Measurements from ENCODE around the gene TMEM82. TPM values are rescaled to one million over a fixed set of nuclear protein-coding genes. Genes with fewer than 3 reads are reported as not detected.

Gene TMEM82
- total RNA-seq, 1 donor from 2014 or later, result not detected

DNA sequence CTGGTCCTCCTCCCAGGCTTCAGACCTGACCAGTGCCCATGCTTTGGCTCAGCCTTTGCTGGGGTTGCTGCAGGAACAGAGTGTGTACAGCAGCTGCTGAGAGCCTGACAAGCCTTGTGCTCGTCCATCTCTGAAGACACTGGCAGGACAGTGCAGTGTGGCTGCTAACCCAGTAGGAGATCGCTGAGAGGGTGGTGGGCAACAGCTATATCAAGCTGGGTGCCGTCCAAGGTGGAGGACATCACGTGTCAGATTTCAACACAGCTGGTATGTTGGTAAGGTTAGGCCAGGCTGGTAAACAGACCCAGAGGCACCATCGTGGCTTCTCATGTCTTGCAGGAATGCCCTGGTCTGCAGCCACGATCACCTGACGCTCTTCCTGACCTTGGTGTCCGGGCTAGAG, 24.1 kb upstream of the TMEM82 start:
- Histone ChIP-seq H3K4me3 (ENCODE audit: low read length in 3 of 3) (peak overlapping the region in 2 of 3 donors; percentile 43 to 58), H3K4me1 (ENCODE audit: control insufficient read depth in 3 of 3, insufficient read depth in 3 of 3, low read length in 3 of 3) (peaks cover 56 to 84% (median 83%) of the 10 kb centered on the region in 3 donors), H3K9me3 (ENCODE audit: control insufficient read depth in 3 of 3, low read length in 3 of 3) (no peaks in the 10 kb centered on the region), H3K36me3 (ENCODE audit: control insufficient read depth in 3 of 3, insufficient read depth in 3 of 3, low read length in 3 of 3) (peaks cover 45 to 54% (median 52%) of the 10 kb centered on the region in 3 donors), H3K9ac (ENCODE audit: low read depth in 1 of 3, low read length in 3 of 3) (peak overlapping the region; percentile 57 to 87 (median 60)), H3K27ac (ENCODE audit: low read depth, low read length) (peak overlapping the region; percentile 90), H3K27me3 (ENCODE audit: control insufficient read depth in 3 of 3, insufficient read depth in 3 of 3, low read length in 3 of 3) (no peaks in the 10 kb centered on the region)

DNA sequence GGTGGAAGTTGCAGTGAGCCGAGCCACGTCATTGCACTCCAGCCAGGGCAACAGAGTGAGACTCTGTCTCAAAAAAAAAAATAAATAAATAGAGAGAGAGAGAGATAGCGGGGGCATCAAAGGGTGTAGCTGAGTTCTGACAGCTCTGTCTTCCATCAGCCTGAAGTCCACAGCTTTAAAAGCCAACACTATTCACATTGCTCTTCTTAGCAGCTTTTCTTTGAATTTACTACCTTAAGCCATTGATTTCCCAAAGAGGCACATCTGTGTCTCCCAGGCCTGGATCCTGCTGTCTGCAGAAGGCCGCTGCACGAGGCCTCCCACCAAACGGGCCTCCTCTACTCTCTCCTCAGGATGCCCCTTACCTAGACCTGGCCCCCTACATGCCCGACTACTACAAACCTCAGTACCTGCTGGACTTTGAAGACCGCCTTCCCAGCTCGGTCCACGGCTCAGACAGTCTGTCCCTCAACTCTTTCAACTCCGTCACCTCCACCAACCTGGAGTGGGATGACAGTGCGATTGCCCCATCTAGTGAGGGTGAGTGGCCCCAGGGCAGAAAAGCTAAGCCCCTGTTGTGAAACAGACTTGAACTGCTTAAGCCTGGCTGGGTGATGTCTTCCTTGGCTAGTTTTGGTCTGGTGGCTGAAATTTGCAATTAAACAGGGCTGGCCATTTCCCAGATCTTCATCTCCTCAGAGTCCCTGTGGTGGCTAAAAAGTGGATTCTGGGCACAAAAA, 22.7 kb upstream of the TMEM82 start:
- Histone ChIP-seq H3K27ac (ENCODE audit: low read depth, low read length) (peak overlapping the region; percentile 80), H3K9ac (ENCODE audit: low read depth in 1 of 3, low read length in 3 of 3) (peak overlapping the region in 1 of 3 donors; percentile 50), H3K27me3 (ENCODE audit: control insufficient read depth in 3 of 3, insufficient read depth in 3 of 3, low read length in 3 of 3) (no peaks in the 10 kb centered on the region), H3K36me3 (ENCODE audit: control insufficient read depth in 3 of 3, insufficient read depth in 3 of 3, low read length in 3 of 3) (peaks cover 45 to 56% (median 54%) of the 10 kb centered on the region in 3 donors), H3K4me3 (ENCODE audit: low read length in 3 of 3) (no peak overlapping the region), H3K4me1 (ENCODE audit: control insufficient read depth in 3 of 3, insufficient read depth in 3 of 3, low read length in 3 of 3) (peaks cover 48 to 79% (median 76%) of the 10 kb centered on the region in 3 donors), H3K9me3 (ENCODE audit: control insufficient read depth in 3 of 3, low read length in 3 of 3) (no peaks in the 10 kb centered on the region)

DNA sequence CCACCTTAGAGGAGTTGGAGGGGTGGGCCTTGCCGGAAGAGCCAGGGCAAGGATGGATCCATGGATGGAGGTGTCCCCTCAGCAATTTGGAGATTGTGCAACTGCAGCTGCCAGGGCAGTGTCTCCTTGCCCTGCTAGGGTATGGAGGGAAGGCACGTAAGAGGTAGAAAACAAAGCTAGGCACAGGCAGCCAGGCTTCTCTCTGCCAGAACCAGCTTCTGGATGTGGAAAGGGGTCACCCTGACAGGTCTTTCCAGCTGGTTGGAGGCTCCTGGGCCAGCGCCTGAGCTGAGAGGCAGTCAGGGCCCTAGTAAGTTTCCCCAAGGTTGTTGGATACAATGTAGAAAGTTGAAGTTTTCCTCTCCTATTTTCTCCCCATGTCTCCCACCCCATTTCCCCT, 21.4 kb upstream of the TMEM82 start:
- H3K9me3 ChIP-seq (ENCODE audit: control insufficient read depth in 3 of 3, low read length in 3 of 3), result no peaks in the 10 kb centered on the region
- H3K36me3 ChIP-seq (ENCODE audit: control insufficient read depth in 3 of 3, insufficient read depth in 3 of 3, low read length in 3 of 3), result peaks cover 55 to 67% (median 63%) of the 10 kb centered on the region in 3 donors
- peak overlapping the region in 1 of 3 donors; percentile 50 for H3K9ac ChIP-seq (ENCODE audit: low read depth in 1 of 3, low read length in 3 of 3)
- H3K27ac ChIP-seq (ENCODE audit: low read depth, low read length), result peak overlapping the region; percentile 43
- no peak overlapping the region for H3K4me3 ChIP-seq (ENCODE audit: low read length in 3 of 3)
- H3K4me1 ChIP-seq (ENCODE audit: control insufficient read depth in 3 of 3, insufficient read depth in 3 of 3, low read length in 3 of 3), result peaks cover 37 to 66% (median 63%) of the 10 kb centered on the region in 3 donors
- no peaks in the 10 kb centered on the region for H3K27me3 ChIP-seq (ENCODE audit: control insufficient read depth in 3 of 3, insufficient read depth in 3 of 3, low read length in 3 of 3)

DNA sequence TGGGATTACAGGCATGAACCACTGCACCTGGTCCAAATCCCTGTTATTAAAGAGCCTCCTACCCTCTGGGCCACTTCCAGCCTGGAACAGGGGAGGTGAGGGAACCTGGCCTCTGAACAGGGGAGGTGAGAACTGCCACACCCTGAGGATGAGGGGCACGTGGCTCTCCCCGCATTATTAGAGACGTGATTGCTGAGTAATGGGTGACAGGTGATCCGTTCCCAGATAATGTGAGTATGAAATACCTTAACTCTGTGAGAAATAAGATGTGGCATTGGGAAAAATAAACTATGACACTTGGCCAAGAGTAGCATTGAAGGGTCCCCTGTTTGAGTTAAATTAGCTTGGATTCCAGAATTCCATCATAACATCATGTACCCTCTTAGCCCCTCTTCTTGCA, 19.9 kb upstream of the TMEM82 start:
- Histone ChIP-seq H3K9me3 (ENCODE audit: control insufficient read depth in 3 of 3, low read length in 3 of 3) (no peaks in the 10 kb centered on the region), H3K4me1 (ENCODE audit: control insufficient read depth in 3 of 3, insufficient read depth in 3 of 3, low read length in 3 of 3) (peaks cover 39 to 64% (median 60%) of the 10 kb centered on the region in 3 donors), H3K27me3 (ENCODE audit: control insufficient read depth in 3 of 3, insufficient read depth in 3 of 3, low read length in 3 of 3) (no peaks in the 10 kb centered on the region), H3K9ac (ENCODE audit: low read depth in 1 of 3, low read length in 3 of 3) (peak overlapping the region in 2 of 3 donors; percentile 10 to 40), H3K4me3 (ENCODE audit: low read length in 3 of 3) (no peak overlapping the region), H3K36me3 (ENCODE audit: control insufficient read depth in 3 of 3, insufficient read depth in 3 of 3, low read length in 3 of 3) (peaks cover 57 to 72% (median 65%) of the 10 kb centered on the region in 3 donors), H3K27ac (ENCODE audit: low read depth, low read length) (no peak overlapping the region)

DNA sequence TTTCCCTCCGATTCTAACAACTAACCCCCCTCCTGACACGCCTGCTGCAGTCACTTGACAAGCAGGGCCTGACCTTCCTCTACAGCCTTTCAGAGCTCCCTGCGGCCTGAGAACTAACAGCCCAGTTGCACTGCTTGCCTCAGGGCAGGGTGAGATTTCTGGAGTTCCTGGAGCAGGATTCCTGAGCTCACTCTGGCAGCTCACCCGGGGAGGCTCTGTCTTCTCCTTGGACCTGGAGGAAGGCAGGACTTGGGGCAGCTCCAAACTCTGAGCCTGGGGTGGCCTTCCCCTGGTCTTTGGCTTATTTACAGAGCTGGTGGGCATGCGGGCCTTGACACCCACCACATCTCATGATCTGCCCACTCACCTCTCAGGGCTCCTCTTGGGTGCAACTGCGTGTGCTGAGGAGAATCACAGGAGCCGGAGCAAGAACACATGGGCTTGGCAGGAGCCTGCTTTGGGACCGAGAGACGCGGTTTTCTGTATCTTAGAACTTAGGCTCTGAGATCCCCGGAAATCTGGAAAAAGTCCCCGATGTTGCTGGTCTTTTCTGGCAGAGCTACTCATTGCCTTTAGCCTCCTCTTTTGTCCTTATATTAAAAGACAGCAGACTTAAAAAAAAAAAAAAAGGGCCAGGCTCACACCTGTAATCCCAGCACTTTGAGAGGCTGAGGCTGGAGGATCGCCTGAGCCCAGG, 19.3 kb upstream of the TMEM82 start:
- H3K9ac ChIP-seq (ENCODE audit: low read depth in 1 of 3, low read length in 3 of 3), result peak overlapping the region in 2 of 3 donors; percentile 10 to 40
- H3K4me1 ChIP-seq (ENCODE audit: control insufficient read depth in 3 of 3, insufficient read depth in 3 of 3, low read length in 3 of 3), result peaks cover 39 to 64% (median 60%) of the 10 kb centered on the region in 3 donors

DNA sequence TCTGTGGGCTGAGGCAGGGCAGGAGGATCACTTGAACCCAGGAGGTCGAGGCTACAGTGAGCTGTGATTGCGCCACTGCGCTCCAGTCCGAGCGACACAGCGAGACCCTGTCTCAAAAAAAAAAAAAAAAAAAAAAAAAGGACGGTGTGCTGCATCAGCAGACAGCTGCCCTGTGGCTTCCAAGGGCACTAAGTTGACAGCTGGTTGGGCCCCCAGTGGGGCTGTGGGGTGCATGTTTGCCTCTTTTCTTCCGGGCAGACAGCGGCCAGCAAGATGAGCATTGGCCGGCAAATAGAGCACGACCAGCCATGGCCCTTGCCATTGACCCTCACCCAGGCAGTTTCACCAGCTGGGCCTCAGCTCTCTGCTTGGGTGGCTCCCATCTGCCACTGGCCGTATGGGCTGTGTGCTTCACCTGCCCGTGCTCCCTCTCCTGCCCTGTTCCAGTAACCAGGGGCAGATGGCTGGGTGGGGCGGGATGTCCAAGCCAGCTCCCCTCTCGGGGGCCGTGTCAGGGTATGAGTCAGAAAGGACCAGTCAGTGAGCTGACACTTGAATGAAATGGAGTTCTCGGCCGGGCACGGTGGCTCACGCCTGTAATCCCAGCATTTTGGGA, 18.6 kb upstream of the TMEM82 start:
- no peaks in the 10 kb centered on the region for H3K9me3 ChIP-seq (ENCODE audit: control insufficient read depth in 3 of 3, low read length in 3 of 3)
- H3K9ac ChIP-seq (ENCODE audit: low read depth in 1 of 3, low read length in 3 of 3), result peak overlapping the region in 2 of 3 donors; percentile 11 to 40
- H3K36me3 ChIP-seq (ENCODE audit: control insufficient read depth in 3 of 3, insufficient read depth in 3 of 3, low read length in 3 of 3), result peaks cover 59 to 75% (median 66%) of the 10 kb centered on the region in 3 donors
- H3K4me1 ChIP-seq (ENCODE audit: control insufficient read depth in 3 of 3, insufficient read depth in 3 of 3, low read length in 3 of 3), result peaks cover 41 to 66% (median 62%) of the 10 kb centered on the region in 3 donors
- no peaks in the 10 kb centered on the region for H3K27me3 ChIP-seq (ENCODE audit: control insufficient read depth in 3 of 3, insufficient read depth in 3 of 3, low read length in 3 of 3)
- H3K27ac ChIP-seq (ENCODE audit: low read depth, low read length), result no peak overlapping the region
- H3K4me3 ChIP-seq (ENCODE audit: low read length in 3 of 3), result no peak overlapping the region

More for the DNA sequence above, 19.3 kb upstream of the TMEM82 start:
- Histone ChIP-seq H3K27ac (ENCODE audit: low read depth, low read length) (no peak overlapping the region), H3K4me3 (ENCODE audit: low read length in 3 of 3) (no peak overlapping the region), H3K36me3 (ENCODE audit: control insufficient read depth in 3 of 3, insufficient read depth in 3 of 3, low read length in 3 of 3) (peaks cover 56 to 72% (median 65%) of the 10 kb centered on the region in 3 donors), H3K9me3 (ENCODE audit: control insufficient read depth in 3 of 3, low read length in 3 of 3) (no peaks in the 10 kb centered on the region), H3K27me3 (ENCODE audit: control insufficient read depth in 3 of 3, insufficient read depth in 3 of 3, low read length in 3 of 3) (no peaks in the 10 kb centered on the region)

DNA sequence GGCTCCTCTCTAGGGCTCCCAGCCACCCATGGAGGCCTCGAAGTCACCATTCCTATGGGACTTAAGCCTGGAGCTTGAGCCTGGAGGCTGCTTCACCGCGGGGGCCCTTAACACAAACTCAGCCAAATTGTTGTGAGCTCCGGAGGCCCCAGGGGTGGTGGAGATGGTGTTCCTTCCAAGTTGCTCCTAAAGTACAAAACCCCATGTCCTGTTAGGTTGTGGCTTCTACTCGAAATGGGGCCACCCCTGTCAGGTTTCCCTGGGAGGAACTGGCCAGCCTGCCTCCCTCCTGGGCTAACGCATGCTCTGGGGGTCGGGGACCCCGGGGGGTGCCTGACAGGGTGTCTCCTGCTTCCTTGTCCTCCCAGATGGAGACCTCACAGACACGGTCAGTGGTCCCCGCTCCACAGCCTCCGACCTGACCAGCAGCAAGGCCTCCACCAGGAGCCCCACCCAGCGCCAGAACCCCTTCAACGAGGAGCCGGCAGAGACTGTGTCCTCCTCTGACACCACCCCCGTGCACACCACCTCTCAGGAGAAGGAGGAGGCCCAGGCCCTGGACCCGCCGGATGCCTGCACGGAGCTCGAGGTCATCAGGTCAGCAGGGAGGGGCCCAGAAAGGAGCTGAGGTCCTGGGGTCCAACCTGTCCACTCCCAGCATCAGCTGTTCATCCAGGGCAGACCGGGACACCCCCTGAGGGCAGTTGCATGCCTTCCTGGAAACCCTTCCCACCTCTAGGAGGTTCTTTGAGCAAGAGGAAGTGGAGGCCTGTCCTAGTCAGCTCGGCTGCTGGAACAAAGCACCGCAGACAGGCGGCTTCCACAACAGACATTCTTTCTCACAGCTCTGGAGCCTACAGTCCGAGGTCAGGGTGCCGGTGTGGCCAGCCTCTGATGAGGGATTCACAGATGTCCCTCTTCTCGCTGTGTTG, 17.1 kb upstream of the TMEM82 start:
- Histone ChIP-seq H3K36me3 (ENCODE audit: control insufficient read depth in 3 of 3, insufficient read depth in 3 of 3, low read length in 3 of 3) (peaks cover 63 to 79% (median 68%) of the 10 kb centered on the region in 3 donors), H3K27ac (ENCODE audit: low read depth, low read length) (no peak overlapping the region), H3K4me1 (ENCODE audit: control insufficient read depth in 3 of 3, insufficient read depth in 3 of 3, low read length in 3 of 3) (peaks cover 46 to 60% (median 60%) of the 10 kb centered on the region in 3 donors)

DNA sequence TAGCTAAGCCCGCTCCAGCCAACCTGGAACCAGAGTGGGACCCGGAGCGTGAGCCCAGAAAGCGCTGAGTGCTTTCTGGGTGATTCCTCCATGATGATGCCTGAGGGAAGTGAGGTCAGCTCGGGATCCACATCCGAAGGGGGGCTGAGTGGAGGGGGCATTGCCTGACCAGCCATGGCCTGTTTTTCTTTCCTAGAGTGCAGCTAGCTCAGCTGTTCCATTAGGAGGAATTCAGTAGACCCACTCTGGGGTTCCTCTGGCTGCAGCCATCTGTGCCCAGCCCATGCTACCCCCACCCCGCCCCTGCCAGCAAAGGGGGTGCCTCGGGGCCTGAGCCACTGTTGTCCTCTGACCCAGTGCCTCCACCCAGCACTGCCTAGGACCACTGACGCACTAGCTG, 15.8 kb upstream of the TMEM82 start:
- H3K27ac ChIP-seq (ENCODE audit: low read depth, low read length), result peak overlapping the region; percentile 82
- H3K4me3 ChIP-seq (ENCODE audit: low read length in 3 of 3), result no peak overlapping the region
- H3K27me3 ChIP-seq (ENCODE audit: control insufficient read depth in 3 of 3, insufficient read depth in 3 of 3, low read length in 3 of 3), result no peaks in the 10 kb centered on the region
- H3K4me1 ChIP-seq (ENCODE audit: control insufficient read depth in 3 of 3, insufficient read depth in 3 of 3, low read length in 3 of 3), result peaks cover 43 to 47% (median 47%) of the 10 kb centered on the region in 3 donors
- H3K9me3 ChIP-seq (ENCODE audit: control insufficient read depth in 3 of 3, low read length in 3 of 3), result no peaks in the 10 kb centered on the region
- peaks cover 63 to 81% (median 71%) of the 10 kb centered on the region in 3 donors for H3K36me3 ChIP-seq (ENCODE audit: control insufficient read depth in 3 of 3, insufficient read depth in 3 of 3, low read length in 3 of 3)
- peak overlapping the region in 2 of 3 donors; percentile 14 to 54 for H3K9ac ChIP-seq (ENCODE audit: low read depth in 1 of 3, low read length in 3 of 3)

More for the DNA sequence above, 17.1 kb upstream of the TMEM82 start:
- Histone ChIP-seq H3K9me3 (ENCODE audit: control insufficient read depth in 3 of 3, low read length in 3 of 3) (no peaks in the 10 kb centered on the region), H3K9ac (ENCODE audit: low read depth in 1 of 3, low read length in 3 of 3) (peak overlapping the region in 1 of 3 donors; percentile 25), H3K4me3 (ENCODE audit: low read length in 3 of 3) (no peak overlapping the region), H3K27me3 (ENCODE audit: control insufficient read depth in 3 of 3, insufficient read depth in 3 of 3, low read length in 3 of 3) (no peaks in the 10 kb centered on the region)

DNA sequence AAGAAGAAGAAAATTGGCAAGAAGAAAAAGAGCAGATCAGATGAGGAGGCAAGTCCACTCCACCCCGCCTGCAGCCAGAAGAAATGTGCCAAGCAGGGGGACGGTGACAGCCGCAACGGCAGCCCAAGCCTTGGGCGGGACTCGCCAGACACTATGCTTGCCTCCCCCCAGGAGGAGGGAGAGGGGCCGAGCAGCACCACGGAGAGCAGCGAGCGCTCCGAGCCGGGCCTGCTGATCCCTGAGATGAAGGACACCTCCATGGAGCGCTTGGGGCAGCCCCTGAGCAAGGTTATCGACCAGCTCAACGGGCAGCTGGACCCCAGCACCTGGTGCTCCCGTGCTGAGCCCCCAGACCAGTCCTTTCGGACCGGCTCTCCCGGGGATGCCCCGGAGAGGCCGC, 15.3 kb upstream of the TMEM82 start:
- no peak overlapping the region for H3K4me3 ChIP-seq (ENCODE audit: low read length in 3 of 3)
- peaks cover 43 to 46% (median 44%) of the 10 kb centered on the region in 3 donors for H3K4me1 ChIP-seq (ENCODE audit: control insufficient read depth in 3 of 3, insufficient read depth in 3 of 3, low read length in 3 of 3)
- H3K27me3 ChIP-seq (ENCODE audit: control insufficient read depth in 3 of 3, insufficient read depth in 3 of 3, low read length in 3 of 3), result no peaks in the 10 kb centered on the region

More for the DNA sequence above, 15.3 kb upstream of the TMEM82 start:
- H3K27ac ChIP-seq (ENCODE audit: low read depth, low read length), result peak overlapping the region; percentile 82
- H3K9ac ChIP-seq (ENCODE audit: low read depth in 1 of 3, low read length in 3 of 3), result peak overlapping the region in 2 of 3 donors; percentile 14 to 54
- peaks cover 66 to 83% (median 71%) of the 10 kb centered on the region in 3 donors for H3K36me3 ChIP-seq (ENCODE audit: control insufficient read depth in 3 of 3, insufficient read depth in 3 of 3, low read length in 3 of 3)
- no peaks in the 10 kb centered on the region for H3K9me3 ChIP-seq (ENCODE audit: control insufficient read depth in 3 of 3, low read length in 3 of 3)
